ENCODE measurements around the gene HORMAD1. TPM values are rescaled to one million over a fixed set of nuclear protein-coding genes. Genes with fewer than 3 reads are reported as not detected.

HORMAD1 gene
- total and polyA plus RNA-seq, 2 donors (not counting 1 experiment from before 2014, with no cell fraction given), result 0.94 to 2.1 TPM

GRCh38 chr1:150695561-150695960 lies 25.1 kb downstream of the HORMAD1 start:
- Histone ChIP-seq H3K27ac (ENCODE audit: low read length in 2 of 2) (no peak overlapping the region), H2AFZ (ENCODE audit: insufficient read depth, low read depth, low read length, poor library complexity, severe bottlenecking) (no peak overlapping the region), H3K9me3 (ENCODE audit: control extremely low read depth in 1 of 3, control insufficient read depth in 2 of 3, insufficient read depth in 1 of 3, low read length in 2 of 3) (no peaks in the 10 kb centered on the region), H3K9ac (ENCODE audit: low read length) (no peak overlapping the region), H3K27me3 (replicated peaks in 1 of 4; ENCODE audit: control extremely low read depth in 1 of 4, control insufficient read depth in 3 of 4, insufficient read depth in 4 of 4, low read length in 3 of 4) (no peaks in the 10 kb centered on the region), H4K20me1 (ENCODE audit: control insufficient read depth, insufficient read depth, low read length, poor library complexity, severe bottlenecking) (no peaks in the 10 kb centered on the region), H3K4me1 (ENCODE audit: control insufficient read depth in 2 of 2, insufficient read depth in 2 of 2, low read length in 2 of 2) (peaks cover 4 to 11% of the 10 kb centered on the region in 2 donors), H3K36me3 (replicated peaks in 1 of 2; ENCODE audit: control extremely low read depth in 1 of 2, control insufficient read depth in 1 of 2, extremely low read depth in 1 of 2, insufficient read depth in 2 of 2, low read length in 1 of 2) (peaks cover 5 to 17% of the 10 kb centered on the region in 2 experiments), H3K79me2 (ENCODE audit: control insufficient read depth, insufficient read depth, low read length) (peaks cover 13% of the 10 kb centered on the region), H3K4me3 (ENCODE audit: control extremely low read depth in 1 of 5, extremely low read depth in 1 of 5, insufficient read depth in 1 of 5, low read depth in 2 of 5, low read length in 4 of 5) (no peak overlapping the region), H3K4me2 (replicated peaks; ENCODE audit: low read depth, low read length, poor library complexity, severe bottlenecking) (no peak overlapping the region)
- no CpG with 5 or more reads among the region's 4 CpGs for WGBS (ENCODE audit: insufficient coverage)
- no peak for ATAC-seq (ENCODE audit: low read depth)
- Mint-ChIP-seq H3K4me1 (peaks cover 19% of the 10 kb centered on the region), H3K27me3 (no peaks in the 10 kb centered on the region), H3K4me3 (peak overlapping the region; percentile 12), H3K9me3 (ENCODE audit: insufficient read depth) (no peaks in the 10 kb centered on the region), H3K27ac (peak overlapping the region; percentile 37)
- ChIA-PET POLR2A (no interaction called here), CTCF (interaction anchor here (1.3 kb wide), 1 partner anchor 20 kb away, joined by 3 read pairs; no protein-coding TSS in a partner anchor)
- no peak for DNase-seq
- TF ChIP-seq EZH2 (IDR thresholded peaks at IDR 0.05; ENCODE audit: borderline replicate concordance, insufficient read depth, low read depth, low read length, poor library complexity, severe bottlenecking), result no peak
- TF ChIP-seq, protein P1, sequence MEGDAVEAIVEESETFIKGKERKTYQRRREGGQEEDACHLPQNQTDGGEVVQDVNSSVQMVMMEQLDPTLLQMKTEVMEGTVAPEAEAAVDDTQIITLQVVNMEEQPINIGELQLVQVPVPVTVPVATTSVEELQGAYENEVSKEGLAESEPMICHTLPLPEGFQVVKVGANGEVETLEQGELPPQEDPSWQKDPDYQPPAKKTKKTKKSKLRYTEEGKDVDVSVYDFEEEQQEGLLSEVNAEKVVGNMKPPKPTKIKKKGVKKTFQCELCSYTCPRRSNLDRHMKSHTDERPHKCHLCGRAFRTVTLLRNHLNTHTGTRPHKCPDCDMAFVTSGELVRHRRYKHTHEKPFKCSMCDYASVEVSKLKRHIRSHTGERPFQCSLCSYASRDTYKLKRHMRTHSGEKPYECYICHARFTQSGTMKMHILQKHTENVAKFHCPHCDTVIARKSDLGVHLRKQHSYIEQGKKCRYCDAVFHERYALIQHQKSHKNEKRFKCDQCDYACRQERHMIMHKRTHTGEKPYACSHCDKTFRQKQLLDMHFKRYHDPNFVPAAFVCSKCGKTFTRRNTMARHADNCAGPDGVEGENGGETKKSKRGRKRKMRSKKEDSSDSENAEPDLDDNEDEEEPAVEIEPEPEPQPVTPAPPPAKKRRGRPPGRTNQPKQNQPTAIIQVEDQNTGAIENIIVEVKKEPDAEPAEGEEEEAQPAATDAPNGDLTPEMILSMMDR (IDR thresholded peaks at IDR 0.05), result no peak
- intact Hi-C loops (cut with micrococcal nuclease), result loop anchor here (5.0 kb wide), 1 partner anchor 178 kb away; the partner anchor contains the start of gene FALEC

GRCh38 chr1:150692720-150693119 lies 28.0 kb downstream of the HORMAD1 start:
- Mint-ChIP-seq H3K27me3 (no peaks in the 10 kb centered on the region), H3K4me3 (no peak overlapping the region), H3K9me3 (ENCODE audit: insufficient read depth) (no peaks in the 10 kb centered on the region), H3K27ac (no peak overlapping the region), H3K4me1 (peaks cover 17% of the 10 kb centered on the region)
- TF ChIP-seq, protein P1 (IDR thresholded peaks at IDR 0.05), result no peak
- no peak for TF ChIP-seq EZH2 (IDR thresholded peaks at IDR 0.05; ENCODE audit: borderline replicate concordance, insufficient read depth, low read depth, low read length, poor library complexity, severe bottlenecking)
- peaks cover 2 to 8% of the 10 kb centered on the region in 2 donors for H3K4me1 ChIP-seq (ENCODE audit: control insufficient read depth in 2 of 2, insufficient read depth in 2 of 2, low read length in 2 of 2)
- ChIA-PET POLR2A (no interaction called here), CTCF (interaction anchor here (0.9 to 1.6 kb wide), 2 partner anchors 9 to 132 kb away, joined by 3 to 4 read pairs; no protein-coding TSS in a partner anchor)
- DNase-seq (no peak), ATAC-seq (ENCODE audit: low read depth) (no peak)
- no peak overlapping the region for H3K4me2 ChIP-seq (replicated peaks; ENCODE audit: low read depth, low read length, poor library complexity, severe bottlenecking)
- H3K79me2 ChIP-seq (ENCODE audit: control insufficient read depth, insufficient read depth, low read length), result peaks cover 11% of the 10 kb centered on the region
- peaks cover 12 to 17% of the 10 kb centered on the region in 2 experiments for H3K36me3 ChIP-seq (replicated peaks in 1 of 2; ENCODE audit: control extremely low read depth in 1 of 2, control insufficient read depth in 1 of 2, extremely low read depth in 1 of 2, insufficient read depth in 2 of 2, low read length in 1 of 2)
- no peaks in the 10 kb centered on the region for H3K9me3 ChIP-seq (ENCODE audit: control extremely low read depth in 1 of 3, control insufficient read depth in 2 of 3, insufficient read depth in 1 of 3, low read length in 2 of 3)
- no peak overlapping the region for H3K9ac ChIP-seq (ENCODE audit: low read length)
- H2AFZ ChIP-seq (ENCODE audit: insufficient read depth, low read depth, low read length, poor library complexity, severe bottlenecking), result no peak overlapping the region
- no peak overlapping the region for H3K27ac ChIP-seq (ENCODE audit: low read length in 2 of 2)
- H3K4me3 ChIP-seq (ENCODE audit: control extremely low read depth in 1 of 5, extremely low read depth in 1 of 5, insufficient read depth in 1 of 5, low read depth in 2 of 5, low read length in 4 of 5), result no peak overlapping the region
- H4K20me1 ChIP-seq (ENCODE audit: control insufficient read depth, insufficient read depth, low read length, poor library complexity, severe bottlenecking), result no peaks in the 10 kb centered on the region
- no CpG with 5 or more reads among the region's 3 CpGs for whole genome bisulfite sequencing (ENCODE audit: insufficient coverage)
- intact Hi-C loops (cut with micrococcal nuclease), result no loop called here
- H3K27me3 ChIP-seq (replicated peaks in 1 of 4; ENCODE audit: control extremely low read depth in 1 of 4, control insufficient read depth in 3 of 4, insufficient read depth in 4 of 4, low read length in 3 of 4), result no peaks in the 10 kb centered on the region

All from B cell (primary cell).